Esophagus (tissue), 2 donors: Measurements from ENCODE around the gene GIMAP5. TPM values are rescaled to one million over a fixed set of nuclear protein-coding genes. Genes with fewer than 3 reads are reported as not detected.

ENCODE experiments used
- H3K27ac ChIP-seq, 2 donors: one replicate each; pipeline ENCODE4 v1.5.1; 2013; ENCODE audit warnings: low read depth in 2 of 2, mild to moderate bottlenecking in 2 of 2, inconsistent platforms in 1 of 2, low read length in 1 of 2, moderate library complexity in 1 of 2
- H3K27me3 ChIP-seq, 2 donors: one replicate each; pipeline ENCODE4 v1.6.1; 2013; ENCODE audit warnings: low read length in 2 of 2, control low read depth in 1 of 2, mild to moderate bottlenecking in 1 of 2; ENCODE audit not compliant: insufficient read depth in 2 of 2, control insufficient read depth in 1 of 2
- H3K36me3 ChIP-seq, 2 donors: one replicate each; pipeline ENCODE4 v1.6.1; 2013; ENCODE audit warnings: low read length in 1 of 2; ENCODE audit not compliant: control insufficient read depth in 2 of 2, insufficient read depth in 2 of 2
- H3K4me1 ChIP-seq, 2 donors: one replicate each; pipeline ENCODE4 v1.6.1; 2013; ENCODE audit warnings: low read length in 1 of 2; ENCODE audit not compliant: control insufficient read depth in 2 of 2, insufficient read depth in 2 of 2
- H3K4me3 ChIP-seq, 2 donors: one replicate each; pipeline ENCODE4 v1.5.1; 2013; ENCODE audit warnings: low read length in 2 of 2, mild to moderate bottlenecking in 2 of 2, low read depth in 1 of 2, moderate library complexity in 1 of 2
- H3K9me3 ChIP-seq, 2 donors: one replicate each; pipeline ENCODE4 v1.6.1; 2013; ENCODE audit warnings: mild to moderate bottlenecking in 2 of 2, low read depth in 1 of 2, low read length in 1 of 2, moderate library complexity in 1 of 2; ENCODE audit not compliant: control insufficient read depth in 2 of 2, insufficient read depth in 1 of 2
- WGBS, 2 donors: extraction: QIAGEN DNeasy Blood & Tissue Kit; methylation state at CpG; one replicate each; pipeline ENCODE4 v1.1.7; 2013; 5-methylcytosine and 5-hydroxymethylcytosine counted together
- polyA plus RNA-seq, 2 donors: library from polyadenylated mRNA; stranded (reverse); fragments of 200-250 nt; gene quantifications; one replicate each; pipeline ENCODE4 v1.2.3, GENCODE V29; 2013
- donor health status: healthy with polysubstance abuse.
- donor health status: Bipolar disorder and iron deficiency.

The GIMAP5 gene
- polyA plus RNA-seq, 2 donors: 5.2 to 7.6 TPM

- Histone ChIP-seq H3K27me3 (no peaks in the 10 kb centered on the region), H3K4me3 (no peak overlapping the region), H3K4me1 (peaks cover 0 to 4% of the 10 kb centered on the region in 2 donors), H3K9me3 (peaks cover 0 to 2% of the 10 kb centered on the region in 2 donors), H3K27ac (no peak overlapping the region), H3K36me3 (peaks cover 0 to 3% of the 10 kb centered on the region in 2 donors)
- 85 to 87% methylated on average over 12 of the region's 12 CpGs for WGBS, 2 donors
Measured at GRCh38 chr7:150791746-150792452, 54.7 kb downstream of the GIMAP5 start.

Other genes with a start within 250 kb of the GIMAP5 start
- 10 to 100 TPM in 1 of 2 donors, 1 to 10 TPM in 1; 8.0 to 10.1 TPM for gene GIMAP7, start 222.5 kb upstream of the GIMAP5 start, polyA plus RNA-seq
- gene GIMAP4, start 170.0 kb upstream of the GIMAP5 start, polyA plus RNA-seq: 1 to 10 TPM; 4.6 to 5.3 TPM
- gene GIMAP6, start 105.0 kb upstream of the GIMAP5 start, polyA plus RNA-seq: 1 to 10 TPM; 2.7 to 2.8 TPM
- gene GIMAP2, start 51.7 kb upstream of the GIMAP5 start, polyA plus RNA-seq: 1 to 10 TPM in 1 of 2 donors, under 1 TPM in 1; 0.90 to 2.1 TPM
- 1 to 10 TPM; 1.2 to 1.5 TPM for gene GIMAP1, start 20.8 kb upstream of the GIMAP5 start, polyA plus RNA-seq
- gene TMEM176B, start 62.9 kb downstream of the GIMAP5 start, polyA plus RNA-seq: 10 to 100 TPM in 1 of 2 donors, 1 to 10 TPM in 1; 5.7 to 15.6 TPM
- gene TMEM176A, start 63.4 kb downstream of the GIMAP5 start, polyA plus RNA-seq: 1 to 10 TPM; 4.8 to 9.4 TPM
- gene AOC1, start 115.1 kb downstream of the GIMAP5 start, polyA plus RNA-seq: 1 to 10 TPM in 1 of 2 donors, under 1 TPM in 1; 0.75 to 1.6 TPM
- 1 to 10 TPM in 1 of 2 donors, under 1 TPM in 1; 0.88 to 2.0 TPM for gene KCNH2, start 240.9 kb downstream of the GIMAP5 start, polyA plus RNA-seq